ENCODE data around the gene KRT7. TPM values are rescaled to one million over a fixed set of nuclear protein-coding genes. Genes with fewer than 3 reads are reported as not detected.

Gene KRT7
- total and polyA plus RNA-seq, 9 of the 15 experiments (the other 6 are each of a cell fraction or from before 2014, with no cell fraction given) = 1.4 TPM; not detected in 8

DNA sequence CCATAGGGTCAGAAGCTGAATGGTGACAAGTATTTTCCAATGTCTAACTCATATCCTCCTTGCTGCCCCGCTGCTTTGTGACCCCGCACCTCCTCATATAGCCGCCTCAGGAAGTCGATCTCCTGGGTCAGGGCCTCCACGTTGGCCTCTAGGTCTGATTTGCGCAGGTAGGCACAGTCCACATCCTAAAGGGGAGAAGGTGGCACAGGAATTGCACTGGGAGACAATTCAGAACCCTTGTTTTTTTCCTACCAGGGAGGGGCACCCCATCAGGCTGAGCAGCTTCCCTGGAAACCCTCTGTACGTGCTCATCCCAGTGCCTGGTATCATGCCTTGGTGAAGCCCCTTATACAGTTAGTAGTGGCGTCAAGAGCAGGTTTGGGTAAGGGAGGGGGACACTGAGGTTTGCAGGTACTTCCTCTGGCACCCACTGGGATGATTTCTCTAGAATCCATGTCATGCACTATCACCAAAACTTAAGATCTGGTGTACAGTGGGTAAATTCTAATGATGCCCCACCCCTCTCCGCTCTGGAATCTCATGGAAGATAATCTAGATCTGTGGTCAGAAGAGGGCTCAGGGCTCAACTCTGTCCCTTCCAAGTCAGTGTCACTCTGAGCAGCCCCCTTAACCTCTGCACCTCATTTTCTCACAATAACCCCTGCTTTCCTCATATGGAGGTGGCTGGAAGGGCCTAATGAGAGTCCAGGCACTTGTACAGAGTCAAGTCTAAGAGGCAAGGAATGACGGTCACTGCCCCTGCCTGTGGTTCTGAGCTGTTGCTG lies 21.3 kb downstream of the KRT7 start:
- H3K36me3 ChIP-seq (ENCODE audit: control insufficient read depth, insufficient read depth, low read length) = no peaks in the 10 kb centered on the region
- FAIRE-seq (no peak), ATAC-seq (no peak), DNase-seq (ENCODE audit: extremely low read depth in 1 of 4, low spot score in 3 of 4) (no peak)
- 2% methylated on average over 10 of the region's 10 CpGs for WGBS (ENCODE audit: insufficient coverage, low coverage, missing lambda C conversion rate)
- no peak overlapping the region for H3K9ac ChIP-seq (ENCODE audit: insufficient read depth in 1 of 2, low read depth in 2 of 2, low read length in 2 of 2)
- no peak overlapping the region for H2AFZ ChIP-seq (ENCODE audit: low read depth, low read length)
- CTCF ChIA-PET (ENCODE audit: low intra/inter-chr PET ratio) = no interaction called here
- H3K4me1 ChIP-seq (replicated peaks in 1 of 2; ENCODE audit: control insufficient read depth in 2 of 2, insufficient read depth in 2 of 2, low read length in 2 of 2) = peaks cover 0 to 5% of the 10 kb centered on the region in 2 experiments; a peak in 1 of 5 replicates
- 0 out of 2 replicates have a peak, but pooled peaks cover 11% of the 10 kb centered on the region for H4K20me1 ChIP-seq (replicated peaks; ENCODE audit: control insufficient read depth, insufficient read depth, low read length)
- H3K27me3 ChIP-seq (ENCODE audit: control insufficient read depth in 2 of 2, insufficient read depth in 2 of 2, low read length in 2 of 2) = peaks cover 36 to 72% of the 10 kb centered on the region in 2 experiments
- H3K9me3 ChIP-seq (replicated peaks; ENCODE audit: control insufficient read depth, insufficient read depth, low read depth, low read length) = no peaks in the 10 kb centered on the region
- BruUV-seq (replicated peaks) = no TSS peak
- TF ChIP-seq BDP1 (IDR thresholded peaks at IDR 0.05; ENCODE audit: insufficient read depth, insufficient read length) (no peak), HNRNPUL1 (IDR thresholded peaks at IDR 0.05; ENCODE audit: low read length) (no peak), CREB1 (IDR thresholded peaks at IDR 0.05) (no peak), CREB1 (CRISPR knock-in tag; IDR thresholded peaks at IDR 0.05) (no peak), NFRKB (IDR thresholded peaks at IDR 0.05; ENCODE audit: low read depth) (no peak), TAF7 (tag; IDR thresholded peaks at IDR 0.05) (no peak), PTRF (tag; IDR thresholded peaks at IDR 0.05) (no peak)
- TF ChIP-seq, protein P1, sequence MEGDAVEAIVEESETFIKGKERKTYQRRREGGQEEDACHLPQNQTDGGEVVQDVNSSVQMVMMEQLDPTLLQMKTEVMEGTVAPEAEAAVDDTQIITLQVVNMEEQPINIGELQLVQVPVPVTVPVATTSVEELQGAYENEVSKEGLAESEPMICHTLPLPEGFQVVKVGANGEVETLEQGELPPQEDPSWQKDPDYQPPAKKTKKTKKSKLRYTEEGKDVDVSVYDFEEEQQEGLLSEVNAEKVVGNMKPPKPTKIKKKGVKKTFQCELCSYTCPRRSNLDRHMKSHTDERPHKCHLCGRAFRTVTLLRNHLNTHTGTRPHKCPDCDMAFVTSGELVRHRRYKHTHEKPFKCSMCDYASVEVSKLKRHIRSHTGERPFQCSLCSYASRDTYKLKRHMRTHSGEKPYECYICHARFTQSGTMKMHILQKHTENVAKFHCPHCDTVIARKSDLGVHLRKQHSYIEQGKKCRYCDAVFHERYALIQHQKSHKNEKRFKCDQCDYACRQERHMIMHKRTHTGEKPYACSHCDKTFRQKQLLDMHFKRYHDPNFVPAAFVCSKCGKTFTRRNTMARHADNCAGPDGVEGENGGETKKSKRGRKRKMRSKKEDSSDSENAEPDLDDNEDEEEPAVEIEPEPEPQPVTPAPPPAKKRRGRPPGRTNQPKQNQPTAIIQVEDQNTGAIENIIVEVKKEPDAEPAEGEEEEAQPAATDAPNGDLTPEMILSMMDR (IDR thresholded peaks at IDR 0.05 in 2 of 3, conservative IDR thresholded peaks at IDR 0.05 in 1 of 3; ENCODE audit: insufficient read depth in 2 of 3, low read depth in 1 of 3, low read length in 3 of 3) = no peak
- TF ChIP-seq, protein P2, sequence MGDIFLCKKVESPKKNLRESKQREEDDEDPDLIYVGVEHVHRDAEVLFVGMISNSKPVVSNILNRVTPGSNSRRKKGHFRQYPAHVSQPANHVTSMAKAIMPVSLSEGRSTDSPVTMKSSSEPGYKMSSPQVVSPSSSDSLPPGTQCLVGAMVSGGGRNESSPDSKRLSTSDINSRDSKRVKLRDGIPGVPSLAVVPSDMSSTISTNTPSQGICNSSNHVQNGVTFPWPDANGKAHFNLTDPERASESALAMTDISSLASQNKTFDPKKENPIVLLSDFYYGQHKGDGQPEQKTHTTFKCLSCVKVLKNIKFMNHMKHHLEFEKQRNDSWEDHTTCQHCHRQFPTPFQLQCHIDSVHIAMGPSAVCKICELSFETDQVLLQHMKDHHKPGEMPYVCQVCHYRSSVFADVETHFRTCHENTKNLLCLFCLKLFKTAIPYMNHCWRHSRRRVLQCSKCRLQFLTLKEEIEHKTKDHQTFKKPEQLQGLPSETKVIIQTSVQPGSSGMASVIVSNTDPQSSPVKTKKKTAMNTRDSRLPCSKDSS (IDR thresholded peaks at IDR 0.05; ENCODE audit: low read depth, partially characterized antibody) = no peak
- TF ChIP-seq, protein P3, sequence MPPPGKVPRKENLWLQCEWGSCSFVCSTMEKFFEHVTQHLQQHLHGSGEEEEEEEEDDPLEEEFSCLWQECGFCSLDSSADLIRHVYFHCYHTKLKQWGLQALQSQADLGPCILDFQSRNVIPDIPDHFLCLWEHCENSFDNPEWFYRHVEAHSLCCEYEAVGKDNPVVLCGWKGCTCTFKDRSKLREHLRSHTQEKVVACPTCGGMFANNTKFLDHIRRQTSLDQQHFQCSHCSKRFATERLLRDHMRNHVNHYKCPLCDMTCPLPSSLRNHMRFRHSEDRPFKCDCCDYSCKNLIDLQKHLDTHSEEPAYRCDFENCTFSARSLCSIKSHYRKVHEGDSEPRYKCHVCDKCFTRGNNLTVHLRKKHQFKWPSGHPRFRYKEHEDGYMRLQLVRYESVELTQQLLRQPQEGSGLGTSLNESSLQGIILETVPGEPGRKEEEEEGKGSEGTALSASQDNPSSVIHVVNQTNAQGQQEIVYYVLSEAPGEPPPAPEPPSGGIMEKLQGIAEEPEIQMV (tag; conservative IDR thresholded peaks at IDR 0.05; ENCODE audit: low read depth) = no peak
- POLR2A ChIA-PET = interaction anchor here (1.3 kb wide), 1 partner anchor 10 kb away, joined by 9 read pairs; no protein-coding TSS in a partner anchor
- intact Hi-C loops (cut with micrococcal nuclease) (no loop called here), in situ Hi-C loops (cut with MboI) (no loop called here)
- H3K9me1 ChIP-seq (ENCODE audit: control insufficient read depth, insufficient read depth, low read length) = no peaks in the 10 kb centered on the region
- no peak overlapping the region for H3K4me3 ChIP-seq
- H3K27ac ChIP-seq (ENCODE audit: extremely low read depth, low read depth, low read length) = no peak overlapping the region
- H3K4me2 ChIP-seq (ENCODE audit: insufficient read depth, low read length) = no peak overlapping the region
- H3K79me2 ChIP-seq (ENCODE audit: control insufficient read depth, insufficient read depth, low read length) = no peaks in the 10 kb centered on the region

All from K562 (cell line).